HAP-1 (cell line): ENCODE measurements around the gene KCNJ10.

Experiments
- DNase-seq, 2 experiments: peaks; one replicate each; pipeline ENCODE4 v3.0.0-alpha.2; 2016 to 2020; ENCODE audit warnings: low spot score in 2 of 2
- H3K27me3 ChIP-seq: fragments of 250-450 bp; sonication (Bioruptor Pico); 2 replicates; pipeline ENCODE4 v1.5.1; 2020; ENCODE audit warnings: low read depth, mild to moderate bottlenecking, moderate library complexity
- H3K36me3 ChIP-seq: fragments of 250-450 bp; sonication (Bioruptor Pico); replicated peaks from 2 replicates; pipeline ENCODE4 v1.5.1; 2020; ENCODE audit warnings: mild to moderate bottlenecking
- H3K4me1 ChIP-seq: fragments of 250-450 bp; sonication (Bioruptor Pico); 2 replicates; pipeline ENCODE4 v1.5.1; 2020; ENCODE audit warnings: mild to moderate bottlenecking
- H3K4me3 ChIP-seq: fragments of 250-450 bp; sonication (Bioruptor Pico); 2 replicates; pipeline ENCODE4 v1.5.1; 2020; ENCODE audit warnings: mild to moderate bottlenecking, moderate library complexity
- H3K9me3 ChIP-seq: fragments of 250-450 bp; sonication (Bioruptor Pico); 2 replicates; pipeline ENCODE4 v1.5.1; 2020; ENCODE audit warnings: mild to moderate bottlenecking, moderate library complexity
- in situ Hi-C: fragments of 300-500 bp; cut with MboI; formaldehyde crosslinking; loops from 3 replicates; pipeline ENCODE4 v1.14.3; 2020; ENCODE audit warnings: low sequenced_read_pairs, inconsistent platforms, mixed read lengths

Gene KCNJ10

GRCh38 chr1:160105155-160105554 is 35.2 kb upstream of the KCNJ10 start:
- Histone ChIP-seq H3K4me3 (no peak overlapping the region), H3K36me3 (no peaks in the 10 kb centered on the region), H3K4me1 (peaks cover 4% of the 10 kb centered on the region), H3K27me3 (no peaks in the 10 kb centered on the region), H3K9me3 (no peaks in the 10 kb centered on the region)
- in situ Hi-C loops = loop anchor here (5.0 to 10.0 kb wide), 2 partner anchors 140 to 272 kb away; no protein-coding TSS in a partner anchor
- no peak for DNase-seq

GRCh38 chr1:160104486-160104885 is 34.5 kb upstream of the KCNJ10 start:
- no peaks in the 10 kb centered on the region for H3K36me3 ChIP-seq
- H3K4me1 ChIP-seq = peaks cover 4% of the 10 kb centered on the region
- no peaks in the 10 kb centered on the region for H3K27me3 ChIP-seq
- H3K9me3 ChIP-seq = no peaks in the 10 kb centered on the region
- DNase-seq = no peak
- in situ Hi-C loops = loop anchor here (5.0 to 10.0 kb wide), 2 partner anchors 140 to 188 kb away; no protein-coding TSS in a partner anchor
- no peak overlapping the region for H3K4me3 ChIP-seq

DNA sequence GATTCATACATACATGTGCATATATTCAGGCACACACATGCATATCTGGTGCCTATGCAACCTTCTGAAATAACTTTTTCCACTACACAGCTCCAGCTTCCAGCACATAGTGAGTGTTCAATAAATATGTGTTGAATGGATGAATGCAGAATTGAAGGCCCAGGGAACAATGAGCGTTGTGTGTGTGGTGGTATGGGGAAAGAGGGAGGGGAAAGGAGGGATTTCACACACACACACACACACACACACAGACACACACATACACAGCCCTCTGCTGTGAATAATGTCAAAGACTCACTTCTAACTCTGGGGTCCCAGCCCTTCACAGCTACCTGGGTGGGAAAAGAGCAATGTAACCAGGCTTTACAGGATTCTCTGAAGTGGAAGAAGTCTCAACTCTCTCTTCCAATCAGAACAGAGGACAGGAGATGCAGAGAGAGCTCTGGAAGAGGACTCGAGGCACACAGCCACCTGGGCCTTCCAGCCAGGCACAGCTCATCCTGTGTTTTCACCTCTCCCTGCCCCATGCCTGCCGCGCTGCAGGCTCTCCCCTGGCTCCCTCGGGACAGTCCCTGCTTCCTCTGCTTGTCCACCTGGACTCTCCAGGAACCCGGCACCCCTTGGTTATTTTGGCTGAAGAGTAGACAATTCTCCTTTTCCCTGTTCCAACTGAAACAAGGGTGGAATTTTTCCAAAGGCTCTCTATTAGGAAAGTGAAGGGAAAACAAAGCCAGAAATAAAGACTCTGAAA is 33.9 kb upstream of the KCNJ10 start:
- no peaks in the 10 kb centered on the region for H3K27me3 ChIP-seq
- peaks cover 8% of the 10 kb centered on the region for H3K4me1 ChIP-seq
- H3K4me3 ChIP-seq = no peak overlapping the region
- H3K36me3 ChIP-seq = no peaks in the 10 kb centered on the region
- H3K9me3 ChIP-seq = no peaks in the 10 kb centered on the region
- no peak for DNase-seq
- in situ Hi-C loops = loop anchor here (5.0 to 10.0 kb wide), 2 partner anchors 141 to 188 kb away; no protein-coding TSS in a partner anchor

GRCh38 chr1:160101717-160102522 is 32.0 kb upstream of the KCNJ10 start:
- Histone ChIP-seq H3K36me3 (no peaks in the 10 kb centered on the region), H3K4me3 (no peak overlapping the region), H3K4me1 (peaks cover 13% of the 10 kb centered on the region), H3K9me3 (no peaks in the 10 kb centered on the region), H3K27me3 (no peaks in the 10 kb centered on the region)
- in situ Hi-C loops = loop anchor here (5.0 to 10.0 kb wide), 2 partner anchors 143 to 190 kb away; no protein-coding TSS in a partner anchor
- DNase-seq = no peak

DNA sequence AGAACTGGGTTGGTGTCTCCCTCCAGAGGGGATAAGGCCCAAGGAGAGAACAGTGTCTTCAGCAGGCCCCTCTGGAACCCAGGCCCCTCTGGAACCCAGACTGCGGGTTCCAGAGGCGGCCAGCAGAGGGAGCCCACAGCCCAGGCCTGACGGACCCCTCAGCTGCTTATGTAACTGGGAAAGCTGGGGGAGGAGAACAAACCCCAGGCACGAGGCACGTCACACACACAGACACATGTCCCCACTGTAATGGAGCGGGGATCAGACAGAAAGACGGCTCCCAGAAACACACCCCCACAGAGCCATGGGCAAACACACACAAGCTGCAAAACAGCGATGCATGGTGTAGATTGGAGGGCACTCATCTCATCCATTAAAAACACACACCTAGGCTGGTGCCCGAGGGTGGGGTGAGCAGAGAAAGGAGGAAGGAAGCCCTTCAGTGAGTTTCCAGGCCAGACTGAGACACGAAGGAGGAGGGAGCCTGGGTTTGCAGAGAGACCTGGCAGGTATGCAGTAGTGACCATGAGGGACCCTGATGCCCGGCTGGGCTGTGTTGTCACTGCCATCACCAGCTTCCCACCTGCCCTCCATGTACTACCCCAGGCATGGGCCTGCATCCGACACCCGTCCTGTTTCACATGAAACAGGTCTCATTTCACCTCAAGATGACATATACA is 31.2 kb upstream of the KCNJ10 start:
- Histone ChIP-seq H3K27me3 (no peaks in the 10 kb centered on the region), H3K36me3 (no peaks in the 10 kb centered on the region), H3K4me1 (peaks cover 18% of the 10 kb centered on the region), H3K9me3 (no peaks in the 10 kb centered on the region), H3K4me3 (no peak overlapping the region)
- in situ Hi-C loops = loop anchor here (5.0 to 10.0 kb wide), 2 partner anchors 144 to 191 kb away; no protein-coding TSS in a partner anchor
- peak; percentile 74 to 88 for DNase-seq

DNA sequence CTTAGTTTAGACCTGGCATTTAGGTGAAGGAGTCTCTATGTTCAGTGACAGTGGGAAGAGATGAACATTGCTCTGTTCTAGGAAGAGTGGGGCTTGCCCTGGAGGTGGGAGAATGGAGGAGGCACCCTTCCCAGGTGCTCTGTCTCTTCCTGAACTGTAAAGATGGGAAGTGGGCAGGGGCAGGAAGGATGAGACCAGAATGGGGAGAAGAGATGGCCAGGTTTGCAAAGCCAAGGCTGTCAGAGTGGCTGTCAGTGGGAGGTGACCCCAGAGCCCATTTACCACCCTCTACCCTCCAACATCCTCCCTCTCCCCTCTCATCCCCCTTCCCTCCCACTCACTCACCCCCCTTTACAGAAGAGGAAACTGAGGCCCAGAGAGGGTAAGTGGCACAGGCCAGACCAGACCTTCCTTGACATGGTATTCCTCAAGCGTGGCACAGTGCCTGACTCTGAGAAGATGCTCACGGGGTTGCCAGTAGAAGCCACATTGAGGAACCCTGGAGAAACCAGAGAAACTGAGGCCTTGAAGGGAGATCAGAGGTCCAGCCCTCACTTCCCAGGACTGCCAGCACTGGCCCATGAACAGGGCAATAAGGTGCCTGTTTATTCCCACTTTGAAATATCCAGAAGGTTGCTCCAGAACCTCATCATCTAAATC is 29.9 kb upstream of the KCNJ10 start:
- no peaks in the 10 kb centered on the region for H3K9me3 ChIP-seq
- H3K27me3 ChIP-seq = no peaks in the 10 kb centered on the region
- in situ Hi-C loops = loop anchor here (5.0 to 10.0 kb wide), 2 partner anchors 145 to 192 kb away; no protein-coding TSS in a partner anchor
- H3K4me1 ChIP-seq = peaks cover 25% of the 10 kb centered on the region
- H3K4me3 ChIP-seq = no peak overlapping the region
- no peak for DNase-seq
- no peaks in the 10 kb centered on the region for H3K36me3 ChIP-seq

DNA sequence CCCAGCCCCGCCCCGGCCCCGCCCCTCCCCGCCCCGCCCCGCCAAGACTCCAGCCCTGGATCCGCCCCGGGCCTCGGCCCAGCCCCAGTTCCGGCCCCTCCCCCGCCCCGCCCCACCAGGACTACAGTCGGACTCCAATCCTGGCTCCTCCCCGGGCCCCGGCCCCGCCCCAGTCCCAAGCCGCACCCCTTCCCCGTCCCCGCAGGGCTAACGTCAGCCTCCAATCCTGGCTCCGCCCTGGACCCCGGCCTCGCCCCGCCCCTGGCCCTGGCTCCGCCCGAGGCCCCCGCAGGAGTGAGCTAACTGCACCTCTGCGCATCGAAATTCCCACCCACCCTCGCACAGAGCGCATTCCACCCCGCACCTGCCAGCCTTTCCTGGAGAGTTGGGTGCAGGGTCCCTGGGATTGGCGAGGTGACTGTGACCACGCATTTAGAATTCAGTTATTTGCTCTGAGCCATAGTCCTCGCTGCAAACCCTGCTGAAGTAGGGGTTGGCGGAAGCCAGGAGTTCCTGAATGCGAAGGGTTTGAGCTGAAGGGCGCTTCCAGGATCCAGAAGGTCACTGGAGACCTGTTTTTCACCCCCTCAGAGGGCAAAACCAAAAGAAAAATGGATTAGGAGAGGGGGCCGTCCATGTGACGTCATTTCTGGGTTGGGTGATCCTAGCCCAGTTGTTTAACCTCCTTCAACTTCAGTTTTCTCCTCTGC is 29.0 kb upstream of the KCNJ10 start:
- H3K9me3 ChIP-seq = no peaks in the 10 kb centered on the region
- DNase-seq = peak; percentile 84 to 98
- peak overlapping the region; percentile 28 for H3K4me3 ChIP-seq
- peaks cover 25% of the 10 kb centered on the region for H3K4me1 ChIP-seq
- H3K36me3 ChIP-seq = no peaks in the 10 kb centered on the region
- H3K27me3 ChIP-seq = no peaks in the 10 kb centered on the region
- in situ Hi-C loops = no loop called here

DNA sequence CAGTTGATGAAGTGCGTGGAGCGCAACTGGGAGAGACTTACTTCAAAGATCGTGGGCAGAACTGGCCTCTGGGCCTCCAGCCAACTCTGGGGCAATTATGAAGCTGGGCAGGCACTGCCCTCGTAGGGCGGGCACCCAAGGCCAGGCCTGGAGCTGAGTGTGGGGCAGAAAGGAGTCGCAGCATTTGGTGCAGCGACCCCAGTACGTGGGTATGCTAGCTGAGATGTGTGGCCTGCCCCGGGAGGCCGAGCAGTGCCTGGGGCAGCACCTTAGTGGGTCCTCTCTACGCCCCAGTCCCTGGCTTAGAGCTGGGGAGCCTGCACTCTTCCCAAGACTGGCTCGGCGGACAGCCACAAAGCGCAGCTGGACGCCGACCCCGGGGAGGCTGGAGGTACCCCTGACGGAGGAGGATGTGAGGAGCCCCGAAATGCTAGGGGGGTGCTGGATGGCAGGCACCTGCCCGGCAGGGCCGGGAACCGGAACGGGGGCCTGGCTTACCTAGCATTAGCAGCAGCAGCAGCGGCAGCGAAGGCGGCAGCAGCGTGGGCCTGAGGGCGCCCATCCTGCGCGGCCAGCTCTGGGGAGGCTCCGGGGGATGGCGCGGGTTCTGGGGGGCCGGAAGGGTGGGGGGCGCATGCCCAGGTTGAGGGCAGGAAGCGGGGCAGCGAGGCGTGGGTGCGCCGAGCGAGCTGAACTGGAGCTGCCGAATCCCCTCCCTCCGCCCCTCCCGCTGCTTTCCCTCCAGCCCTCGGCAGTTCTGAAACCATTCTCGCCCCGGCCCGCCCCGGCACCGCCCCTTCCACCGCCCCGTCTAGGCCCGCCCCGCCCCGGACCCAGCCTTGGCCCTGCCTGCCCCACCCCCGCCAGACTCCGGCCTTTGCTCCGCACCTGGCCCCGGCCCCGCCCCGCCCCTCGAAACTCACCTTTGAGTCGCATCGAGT is 28.2 kb upstream of the KCNJ10 start, which contains the start of gene IGSF8:
TSS of gene IGSF8 (minus strand) at position 709 of the 941 bp plus-strand sequence. CDS start at position 562, 147 bp downstream.
- Histone ChIP-seq H3K36me3 (no peaks in the 10 kb centered on the region), H3K9me3 (no peaks in the 10 kb centered on the region), H3K4me3 (peak within 1 kb of the TSS; percentile 66), H3K4me1 (peaks cover 25% of the 10 kb centered on the region), H3K27me3 (no peaks in the 10 kb centered on the region)
- in situ Hi-C loops = no loop called here
- peak; percentile 77 to 95 for DNase-seq

DNA sequence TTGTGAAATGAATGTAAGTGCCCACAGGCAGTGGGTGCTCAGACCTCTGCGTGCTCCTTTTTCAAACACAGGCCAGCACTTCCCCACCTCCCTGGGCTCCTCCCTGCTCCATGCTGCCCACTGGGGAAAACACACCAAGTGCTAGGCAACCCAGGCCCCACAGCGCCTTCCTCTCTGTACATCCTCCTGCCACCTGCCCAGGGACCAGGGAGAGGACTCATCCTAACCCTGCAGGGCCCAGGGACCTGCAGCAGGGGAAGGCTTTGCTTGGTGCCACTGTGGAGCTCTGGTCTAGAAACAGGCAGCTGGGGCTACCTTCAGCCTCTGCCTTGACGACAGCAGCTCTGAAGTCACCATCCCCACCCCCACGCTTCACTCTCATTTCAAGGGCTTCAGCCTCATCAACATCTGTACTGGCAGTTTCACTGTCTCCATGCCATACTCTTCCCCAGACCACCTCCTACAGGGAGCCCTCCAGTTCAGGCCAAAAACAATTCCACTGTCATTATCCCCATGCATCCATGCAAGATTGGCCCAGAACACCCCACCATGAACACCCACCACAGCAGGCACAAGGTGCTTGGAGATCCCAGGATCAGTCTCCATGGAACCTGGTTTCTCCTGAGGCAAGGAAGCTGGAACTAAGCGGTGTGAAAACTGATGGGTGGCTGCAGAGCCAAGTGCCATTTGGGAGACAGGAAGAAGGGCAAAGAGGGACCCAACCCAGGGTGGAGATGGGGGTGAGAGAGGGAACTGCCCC is 27.4 kb upstream of the KCNJ10 start:
- Histone ChIP-seq H3K27me3 (no peaks in the 10 kb centered on the region), H3K4me1 (peaks cover 25% of the 10 kb centered on the region), H3K36me3 (no peaks in the 10 kb centered on the region), H3K9me3 (no peaks in the 10 kb centered on the region), H3K4me3 (peak overlapping the region; percentile 66)
- no peak for DNase-seq
- in situ Hi-C loops = no loop called here

- in situ Hi-C loops = no loop called here
- no peak overlapping the region for H3K4me3 ChIP-seq
- no peaks in the 10 kb centered on the region for H3K36me3 ChIP-seq
- DNase-seq = peak in 1 of 2 experiments; percentile 25
- no peaks in the 10 kb centered on the region for H3K9me3 ChIP-seq
- peaks cover 25% of the 10 kb centered on the region for H3K4me1 ChIP-seq
- no peaks in the 10 kb centered on the region for H3K27me3 ChIP-seq
Observed at GRCh38 chr1:160096274-160097116, 26.5 kb upstream of the KCNJ10 start.
